GM11168 (cell line): ENCODE results near the gene CLCNKA.
"Not testable (repeated sequence)": the region's sequence is repeated elsewhere in the genome, so short reads cannot be mapped to it uniquely, and the experiment has no call there.

Source experiments
- in situ Hi-C: fragments of 300-500 bp; cut with MboI; formaldehyde crosslinking; loops from one replicate; pipeline ENCODE4 v1.12.0; 2022; ENCODE audit warnings: low sequenced_read_pairs; ENCODE audit not compliant: unreplicated experiment

The CLCNKA gene

GRCh38 chr1:15994590-15995351, 27.1 kb upstream of the CLCNKA start:
- in situ Hi-C loops = loop anchor here (10.0 kb wide), 1 partner anchor 180 kb away; no protein-coding TSS in a partner anchor

GRCh38 chr1:15997076-15997585, 24.7 kb upstream of the CLCNKA start:
- in situ Hi-C loops = loop anchor here (10.0 kb wide), 1 partner anchor 182 kb away; no protein-coding TSS in a partner anchor

GRCh38 chr1:15997637-15998280, 24.1 kb upstream of the CLCNKA start:
- in situ Hi-C loops = loop anchor here (10.0 kb wide), 1 partner anchor 183 kb away; no protein-coding TSS in a partner anchor

GRCh38 chr1:15998929-15999328, 22.9 kb upstream of the CLCNKA start:
- in situ Hi-C loops = loop anchor here (10.0 kb wide), 1 partner anchor 184 kb away; no protein-coding TSS in a partner anchor

GRCh38 chr1:16001274-16001673, 20.6 kb upstream of the CLCNKA start:
- in situ Hi-C loops = not testable (repeated sequence)

GRCh38 chr1:16005597-16005996, 16.2 kb upstream of the CLCNKA start:
- in situ Hi-C loops = no loop called here

- in situ Hi-C loops = no loop called here
Observed at GRCh38 chr1:16006010-16006409, 15.8 kb upstream of the CLCNKA start.

- in situ Hi-C loops = no loop called here
Observed at GRCh38 chr1:16006552-16007485, 15.0 kb upstream of the CLCNKA start.

- in situ Hi-C loops = no loop called here
Observed at GRCh38 chr1:16007671-16008341, 14.0 kb upstream of the CLCNKA start.

GRCh38 chr1:16009030-16009460, 12.8 kb upstream of the CLCNKA start:
- in situ Hi-C loops = no loop called here

GRCh38 chr1:16009678-16010077, 12.2 kb upstream of the CLCNKA start:
- in situ Hi-C loops = loop anchor here (10.0 kb wide), 1 partner anchor 55 kb away; no protein-coding TSS in a partner anchor

- in situ Hi-C loops = loop anchor here (10.0 kb wide), 1 partner anchor 54 kb away; no protein-coding TSS in a partner anchor
Observed at GRCh38 chr1:16010837-16011236, 11.0 kb upstream of the CLCNKA start.

GRCh38 chr1:16011936-16012589, 9.8 kb upstream of the CLCNKA start:
- in situ Hi-C loops = loop anchor here (10.0 kb wide), 1 partner anchor 53 kb away; no protein-coding TSS in a partner anchor

GRCh38 chr1:16012590-16013219, 9.1 kb upstream of the CLCNKA start:
- in situ Hi-C loops = loop anchor here (10.0 kb wide), 1 partner anchor 52 kb away; no protein-coding TSS in a partner anchor

GRCh38 chr1:16013220-16013907, 8.5 kb upstream of the CLCNKA start:
- in situ Hi-C loops = loop anchor here (10.0 kb wide), 1 partner anchor 51 kb away; no protein-coding TSS in a partner anchor

GRCh38 chr1:16013908-16014258, 8.0 kb upstream of the CLCNKA start:
- in situ Hi-C loops = loop anchor here (10.0 kb wide), 1 partner anchor 51 kb away; no protein-coding TSS in a partner anchor
